ENCODE data around the gene SALL1.

SALL1 gene

DNA sequence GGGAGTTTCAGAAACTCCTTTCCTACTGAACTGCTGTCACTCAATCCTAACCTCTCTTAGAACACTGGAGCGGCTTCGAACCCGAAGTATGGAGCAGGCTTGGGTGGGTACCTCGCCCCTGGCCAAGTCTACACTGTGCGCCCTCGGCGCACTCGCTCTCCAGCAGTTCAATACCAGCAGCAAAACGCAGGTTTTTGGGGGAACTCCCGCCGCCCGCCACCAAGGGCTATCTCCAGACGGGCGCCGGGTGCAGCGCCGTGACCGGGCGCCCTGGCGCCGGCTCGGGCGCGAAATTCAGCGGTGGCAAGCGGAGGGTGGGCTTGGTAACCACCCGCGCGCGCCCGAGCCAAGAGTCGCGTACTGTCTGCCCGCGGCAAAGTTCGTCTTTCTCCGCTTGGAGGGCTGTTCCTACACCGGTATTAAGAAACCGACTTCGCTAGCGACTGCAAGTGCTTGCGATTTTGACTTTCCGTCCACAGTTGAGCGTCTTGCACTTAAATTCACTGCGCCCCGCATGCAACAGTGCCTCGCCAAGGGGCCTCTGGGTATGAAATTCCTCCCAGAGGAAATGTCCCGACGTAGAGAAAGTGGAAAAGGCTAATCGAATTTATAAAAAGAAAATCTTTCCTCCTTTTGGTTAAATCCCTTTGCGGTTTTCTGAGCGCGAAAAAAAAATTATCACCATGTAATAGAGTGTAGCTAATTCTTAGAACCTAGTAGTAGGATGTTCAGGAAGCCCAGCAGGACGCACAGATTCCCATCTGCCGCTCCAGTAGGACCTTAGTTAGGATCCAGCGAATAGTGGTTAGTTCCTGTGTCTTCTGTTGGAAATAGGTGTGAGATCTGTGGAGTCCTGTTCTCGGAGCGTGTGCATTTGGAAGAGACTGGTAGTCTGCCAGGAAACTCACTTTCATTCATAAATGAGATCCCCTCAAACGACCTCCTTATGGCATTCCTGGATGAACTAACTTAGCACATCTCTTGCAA is 5.0 kb upstream of the SALL1 start:
- no peak for DNase-seq

DNA sequence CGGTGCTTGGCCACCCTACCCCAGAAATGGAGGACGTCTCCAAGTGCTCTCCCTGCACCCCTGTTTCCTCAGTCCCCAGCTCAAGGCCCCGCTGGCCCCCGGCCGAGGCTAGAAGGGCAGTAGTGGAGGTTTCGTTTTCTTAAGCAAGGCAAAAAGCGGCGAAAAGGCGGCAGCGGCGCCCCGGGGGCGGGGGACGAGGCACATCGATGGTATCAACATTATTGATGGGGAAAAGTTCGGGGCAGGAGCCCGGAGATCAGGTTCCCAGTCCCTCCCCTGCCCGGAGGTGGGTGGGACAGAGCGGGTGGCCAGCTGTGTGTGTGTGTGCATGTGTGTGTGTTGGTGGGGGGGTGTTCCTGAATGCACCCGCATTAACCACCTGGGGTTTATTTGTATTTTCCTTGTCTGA is 4.1 kb upstream of the SALL1 start:
- DNase-seq = no peak

DNA sequence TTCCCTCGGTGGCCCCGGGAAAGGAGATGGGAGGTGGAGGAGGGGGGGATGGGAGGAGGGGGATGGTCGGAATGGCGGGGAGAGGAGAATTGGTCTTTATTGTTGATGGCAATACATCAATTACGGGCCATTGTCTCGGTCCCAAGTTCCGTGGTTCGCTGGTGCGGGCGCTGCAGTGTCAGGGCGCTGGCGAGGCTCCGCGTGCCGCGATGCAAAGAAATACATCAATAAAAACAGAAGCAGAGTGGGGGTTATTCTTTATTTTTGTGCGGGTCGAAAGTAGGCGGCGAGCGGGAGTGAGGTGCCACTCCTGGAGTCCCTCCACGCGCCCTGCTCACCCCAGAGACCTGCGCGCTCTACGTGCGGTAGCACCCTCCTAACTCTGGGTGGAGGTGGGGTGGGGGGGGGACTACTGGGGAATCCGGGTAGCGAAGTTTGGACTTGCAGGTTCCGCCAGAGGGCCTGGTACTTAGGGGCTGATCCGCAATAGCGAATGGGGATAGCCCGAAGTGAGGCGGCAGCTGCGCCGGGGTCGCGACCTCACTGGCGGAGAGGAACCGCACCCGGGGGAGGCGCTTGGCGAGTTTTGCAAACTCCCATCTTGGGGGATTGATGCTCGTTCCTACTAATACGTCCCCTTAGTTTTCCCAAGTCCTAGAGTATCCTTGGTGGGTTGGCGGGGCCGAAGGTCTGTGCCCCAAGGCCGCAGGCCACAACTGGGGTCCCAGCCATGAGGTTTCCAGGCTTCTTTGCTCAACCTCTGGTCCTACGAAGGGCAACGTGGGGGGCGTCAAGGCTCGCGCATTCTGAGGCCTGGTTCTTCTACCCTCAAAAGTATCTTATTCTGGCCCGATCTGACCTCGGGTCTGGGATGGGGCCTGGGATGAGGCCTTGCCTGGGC is 3.5 kb upstream of the SALL1 start:
- no peak for DNase-seq

DNA sequence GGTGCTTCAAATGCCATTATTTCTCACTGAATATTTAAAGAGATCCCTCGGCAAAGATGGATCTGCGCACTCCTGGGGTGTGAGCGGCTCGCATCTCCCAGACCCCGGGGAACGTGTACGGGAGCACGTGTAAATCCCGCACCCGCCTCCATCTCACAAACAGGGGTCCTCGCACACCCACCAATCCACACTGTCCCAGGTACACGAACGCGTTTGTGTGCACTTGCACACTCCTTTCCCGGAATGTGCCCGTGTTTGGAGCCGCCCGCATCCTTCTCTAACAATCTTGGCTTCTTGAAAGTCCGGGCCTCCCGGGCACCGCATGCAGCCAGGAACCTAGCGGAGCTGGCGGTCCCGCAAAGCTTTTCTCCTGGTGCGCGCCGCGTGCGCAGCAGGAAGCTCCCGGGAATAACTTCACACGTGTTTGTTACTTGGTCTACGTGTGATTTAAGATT is 2.5 kb upstream of the SALL1 start:
- no peak for DNase-seq

DNA sequence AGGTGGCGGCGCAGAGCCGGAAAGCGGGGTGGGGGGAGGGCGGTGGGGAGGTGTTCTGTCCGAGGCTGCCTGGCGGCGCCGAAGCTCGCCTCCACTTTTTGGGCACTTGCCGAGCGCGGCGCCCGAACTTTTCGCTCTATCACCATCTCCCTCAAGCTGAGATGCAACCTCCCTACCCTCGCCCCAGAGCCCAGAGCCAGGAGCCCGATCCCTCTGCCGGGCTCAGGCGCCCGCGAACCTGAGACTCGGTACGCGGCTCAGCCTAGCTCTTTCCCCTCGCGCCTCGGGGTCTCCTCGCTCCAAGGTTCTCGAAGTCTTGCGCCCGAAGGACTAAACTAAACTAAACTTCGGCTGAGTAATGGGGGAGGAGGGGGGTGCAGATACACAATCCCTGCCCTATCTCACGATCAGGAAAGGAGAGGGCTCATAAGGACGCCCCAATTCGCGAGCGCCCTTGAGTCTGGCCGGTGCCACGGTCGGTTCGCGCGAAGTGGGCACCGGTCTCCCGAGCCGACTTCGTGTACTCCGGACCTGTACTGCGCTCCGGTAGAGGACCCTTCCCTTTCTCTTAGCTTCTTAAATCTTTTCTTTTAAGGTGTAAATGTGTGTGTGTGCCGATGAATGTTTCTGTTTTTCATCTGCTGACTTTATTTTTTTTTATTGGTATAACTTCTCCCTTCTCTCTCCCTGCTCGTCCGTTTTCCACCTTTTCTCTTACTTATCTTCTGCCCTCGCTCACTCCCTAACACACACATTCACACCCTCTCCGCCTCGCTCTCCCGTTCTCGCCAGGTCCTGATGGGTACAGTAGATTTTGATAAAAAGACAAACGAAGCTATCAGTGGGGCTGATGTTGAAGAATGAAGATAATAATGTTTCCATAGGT is 1.9 kb upstream of the SALL1 start:
- no peak for DNase-seq

DNA sequence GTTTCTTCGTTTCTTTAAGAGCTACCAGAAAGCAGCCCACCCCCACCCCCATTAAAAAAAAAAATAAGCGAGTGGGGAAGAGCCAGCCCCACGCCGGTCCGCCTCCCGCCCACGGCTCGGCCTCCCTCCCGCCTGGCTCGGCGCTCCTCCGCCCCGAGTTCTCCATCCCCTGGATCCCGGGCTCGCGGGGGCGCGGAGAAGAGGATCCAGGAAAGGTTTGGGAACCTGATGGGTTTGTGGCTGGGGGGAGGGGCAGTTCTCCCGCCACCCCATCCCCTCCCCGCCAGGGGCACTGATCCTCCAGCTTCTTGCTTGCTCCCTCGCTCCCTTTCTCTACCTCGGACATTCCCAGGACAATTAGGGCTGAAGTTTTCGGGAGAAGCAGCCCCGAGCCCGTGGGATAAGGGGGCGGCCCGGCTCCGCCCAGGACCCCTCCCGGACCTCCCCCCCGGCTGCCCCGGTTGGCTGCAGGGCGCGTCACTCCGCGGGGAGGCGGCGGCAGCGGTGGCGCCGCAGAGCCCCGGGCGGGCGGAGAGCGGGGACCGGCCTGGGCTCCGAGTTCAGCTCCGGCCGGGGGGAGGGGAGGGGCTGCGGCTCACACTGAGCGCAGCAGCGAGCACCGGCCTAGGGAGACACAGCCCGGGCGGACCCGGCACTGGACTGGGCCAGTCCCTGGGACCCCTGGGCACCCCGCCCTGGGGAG is 1.0 kb upstream of the SALL1 start:
- DNase-seq = no peak

DNA sequence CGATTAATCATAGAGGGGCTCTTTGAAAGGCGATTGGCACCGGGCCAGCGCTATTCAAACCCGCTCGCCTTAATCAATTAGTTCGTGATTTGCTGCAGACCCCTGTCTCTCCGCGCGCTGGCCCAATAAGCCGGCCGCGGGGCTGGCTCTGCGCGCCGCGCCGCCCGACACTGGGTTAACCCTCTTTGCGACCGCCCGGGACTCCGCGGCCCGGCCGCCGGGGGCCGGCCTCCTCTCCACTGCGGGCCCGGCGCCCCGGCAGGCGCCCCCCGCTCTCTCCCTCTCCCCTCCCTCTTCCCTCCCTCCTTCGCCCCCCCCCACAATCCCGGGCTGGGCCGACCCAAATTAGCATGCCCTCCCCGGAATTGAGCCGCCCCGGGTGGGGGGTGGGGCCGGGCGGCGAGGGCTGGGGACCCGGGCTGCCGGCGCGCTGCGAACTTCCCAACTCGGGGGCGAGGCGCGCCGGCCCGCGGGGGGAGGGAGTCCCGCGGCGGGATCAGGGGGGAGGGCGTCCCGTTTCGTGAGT is 428 bp upstream of the SALL1 start:
- DNase-seq = no peak

DNA sequence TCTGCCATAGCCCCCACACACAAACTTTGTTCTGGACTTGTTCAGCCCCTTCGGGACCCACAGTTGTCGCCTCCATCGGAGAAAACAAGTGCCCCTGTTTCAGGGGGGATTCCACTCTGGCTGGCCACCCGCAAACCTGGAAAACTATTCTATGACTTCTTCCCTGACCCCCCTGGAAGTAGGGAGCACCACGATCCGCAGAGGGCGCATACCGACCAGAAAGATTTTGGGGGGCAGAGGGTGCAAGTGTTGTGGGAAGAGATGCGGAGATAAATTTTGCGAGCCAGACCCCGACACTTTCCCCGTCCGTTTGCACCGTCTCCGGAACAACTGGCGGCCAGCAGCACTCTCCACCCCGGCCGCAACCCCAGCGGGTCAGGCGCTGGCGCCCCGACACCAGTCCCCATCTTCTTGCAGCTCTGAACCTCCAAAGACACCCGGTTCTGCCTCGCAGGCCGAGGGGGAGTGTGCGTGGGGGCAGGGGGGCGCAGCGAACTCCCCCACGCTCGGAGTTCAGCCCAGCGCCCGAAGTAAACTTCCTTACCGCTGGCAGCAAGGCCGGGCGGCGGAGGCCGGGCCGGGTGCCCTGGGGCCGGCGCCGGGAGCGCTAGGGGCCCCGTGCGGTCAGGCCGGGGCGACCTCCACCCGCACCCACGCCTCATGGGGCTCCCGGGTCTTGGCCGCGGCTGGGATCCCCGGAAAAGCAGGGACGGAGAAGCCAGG is 744 bp downstream of the SALL1 start:
- DNase-seq = no peak

DNA sequence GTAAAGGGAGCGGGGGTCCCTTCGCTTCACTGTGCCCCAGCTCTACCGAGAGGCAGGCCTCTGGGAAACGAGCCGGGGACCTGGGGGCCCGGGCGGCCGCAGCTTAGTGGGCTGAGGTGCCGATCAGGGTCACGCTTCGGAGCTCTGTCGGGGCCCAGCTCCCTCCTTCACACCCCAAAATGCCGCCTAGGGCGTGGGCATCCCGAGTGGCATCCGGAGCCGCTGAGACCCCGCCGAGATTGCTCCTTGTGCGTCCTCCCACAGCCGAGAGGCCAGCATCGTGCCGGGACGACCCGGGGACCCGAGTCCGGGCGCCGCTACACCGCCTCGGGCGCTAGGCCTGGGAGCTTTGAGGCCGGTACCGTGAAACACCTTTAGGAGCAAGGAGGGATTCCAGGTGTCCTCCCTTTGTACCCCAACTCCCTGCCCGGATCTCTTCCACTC is 1.3 kb downstream of the SALL1 start:
- no peak for DNase-seq

DNA sequence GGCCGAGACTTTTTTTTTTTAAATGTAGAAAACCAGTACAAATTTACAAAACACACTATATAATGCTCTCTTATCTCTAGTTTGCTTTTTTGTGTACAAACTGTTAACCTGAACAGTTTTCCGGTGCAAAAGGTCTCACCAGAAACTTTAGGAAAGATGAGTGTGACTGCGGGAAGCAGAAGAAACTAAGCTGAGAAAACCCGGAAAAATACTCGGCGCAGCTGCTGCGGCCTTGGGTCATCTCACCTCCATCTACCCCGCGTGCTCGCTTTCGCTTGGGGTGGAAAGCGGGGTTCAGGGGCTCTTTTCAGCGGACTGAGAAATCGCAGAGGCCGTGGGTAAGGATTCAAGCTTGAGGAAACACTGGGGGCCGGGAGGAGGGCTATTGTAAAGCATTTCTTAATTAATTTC is 1.8 kb downstream of the SALL1 start:
- DNase-seq = no peak

DNA sequence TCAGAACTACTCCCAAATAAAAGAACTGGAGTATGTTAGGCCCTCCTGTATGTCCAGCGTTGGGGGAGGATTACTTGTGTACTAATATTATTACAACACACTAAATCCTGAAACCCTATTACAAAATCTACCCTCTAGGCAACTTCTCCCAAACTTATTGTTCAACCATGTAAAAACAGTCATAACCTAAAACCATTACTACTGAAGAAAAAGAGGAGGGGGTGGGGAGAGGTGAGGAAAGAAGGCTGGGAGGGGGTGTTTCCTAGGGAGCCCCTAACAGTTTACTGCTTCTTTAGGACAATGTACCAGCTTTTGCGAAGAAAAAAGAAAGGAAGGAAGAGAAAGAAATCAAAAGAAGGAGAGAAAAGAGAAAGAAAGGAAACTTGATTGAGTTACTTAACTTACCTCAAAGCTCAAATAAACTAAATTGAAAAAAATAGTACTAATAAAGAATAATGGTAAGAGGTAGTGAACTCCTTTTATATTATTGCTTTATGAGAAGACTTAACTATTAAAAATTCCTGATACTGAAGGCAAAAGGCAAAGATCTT is 2.3 kb downstream of the SALL1 start:
- no peak for DNase-seq

DNA sequence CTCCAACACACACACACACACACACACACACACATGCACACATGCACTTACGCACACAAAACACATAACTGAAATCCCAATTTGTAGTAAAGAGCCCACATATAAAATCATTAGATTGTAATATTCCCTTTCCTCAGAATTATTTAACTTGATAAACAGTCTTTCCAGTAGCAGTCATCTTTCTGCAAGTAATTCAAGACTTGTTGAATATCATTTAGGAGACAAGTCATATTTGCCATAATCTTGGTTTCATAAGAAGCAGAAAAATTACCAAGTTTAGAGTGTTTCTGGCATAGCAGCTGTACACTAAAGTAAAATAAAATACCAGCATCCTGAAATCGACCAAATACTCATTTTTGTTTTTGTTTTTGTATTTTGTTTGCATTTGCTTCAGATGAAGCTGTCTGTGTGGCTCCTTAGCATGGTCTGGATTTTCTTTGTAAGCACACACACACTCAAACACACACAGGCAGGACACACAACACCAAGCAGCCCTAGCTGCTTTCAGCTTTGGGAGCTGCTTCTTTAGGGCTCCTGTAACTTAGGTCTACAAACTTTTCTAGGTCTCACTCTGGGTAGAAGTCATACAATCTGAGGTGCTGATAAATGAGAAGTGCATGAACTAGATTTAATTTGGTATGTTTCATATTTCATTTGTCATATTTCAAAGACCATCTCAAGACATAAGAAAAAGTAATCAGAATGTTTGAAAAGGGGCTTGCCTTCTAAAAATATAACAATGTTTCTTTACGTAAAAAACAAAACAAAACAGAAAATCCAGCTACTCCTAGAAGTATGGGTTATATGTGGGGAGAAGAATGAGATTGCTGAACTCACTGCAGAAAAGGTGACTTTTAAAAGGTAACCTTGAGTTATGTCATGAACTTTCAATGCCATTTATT is 3.0 kb downstream of the SALL1 start:
- no peak for DNase-seq

DNA sequence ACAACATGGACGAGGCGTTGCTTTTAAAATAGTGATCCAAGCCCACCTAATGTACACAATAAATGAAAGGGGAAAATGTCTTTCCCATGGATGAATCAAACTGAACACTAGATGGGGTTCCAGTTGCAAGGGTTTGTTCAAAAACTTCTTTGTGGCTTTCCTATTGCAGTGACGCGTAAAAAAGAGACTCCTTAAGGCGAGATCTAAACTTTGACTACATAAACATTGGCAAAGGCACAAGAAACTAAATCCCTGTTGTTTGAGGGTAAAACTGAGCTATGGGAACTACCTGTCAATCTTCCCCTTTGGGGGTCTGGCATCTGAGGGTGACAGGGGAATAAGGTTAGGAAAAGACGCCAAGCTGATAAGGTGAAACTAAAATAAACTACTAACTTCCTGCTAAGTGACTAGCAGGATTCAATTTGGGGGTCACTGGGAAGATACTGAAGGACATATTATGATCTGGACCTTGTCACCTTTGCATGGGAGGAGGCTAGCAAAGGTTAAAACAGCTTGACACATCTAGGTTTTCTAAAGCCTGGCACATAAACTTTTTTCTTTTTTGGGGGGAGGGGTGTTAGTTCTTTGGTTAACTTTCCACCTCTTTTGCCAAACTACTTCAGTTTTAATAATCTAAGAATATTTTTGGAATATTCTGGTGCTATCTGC is 4.7 kb downstream of the SALL1 start:
- no peak for DNase-seq

DNA sequence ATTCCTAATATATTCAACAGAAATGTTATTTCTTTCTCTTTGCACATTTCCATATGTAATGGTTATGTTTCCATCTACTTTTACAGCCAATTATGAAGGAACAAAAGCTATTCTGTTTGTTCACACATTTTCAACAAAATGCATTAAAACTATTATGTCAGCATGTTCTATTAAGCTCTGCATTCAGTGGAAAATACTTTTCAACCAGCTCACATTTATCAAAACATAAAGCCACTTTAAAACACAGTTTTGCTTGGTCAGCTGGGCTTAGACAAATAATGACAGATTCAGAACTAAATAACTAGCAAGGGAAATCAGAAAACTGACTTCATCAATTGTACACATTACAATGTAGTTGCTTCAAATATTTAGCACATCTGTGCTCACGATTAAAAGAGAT is 6.9 kb downstream of the SALL1 start:
- DNase-seq = no peak

DNA sequence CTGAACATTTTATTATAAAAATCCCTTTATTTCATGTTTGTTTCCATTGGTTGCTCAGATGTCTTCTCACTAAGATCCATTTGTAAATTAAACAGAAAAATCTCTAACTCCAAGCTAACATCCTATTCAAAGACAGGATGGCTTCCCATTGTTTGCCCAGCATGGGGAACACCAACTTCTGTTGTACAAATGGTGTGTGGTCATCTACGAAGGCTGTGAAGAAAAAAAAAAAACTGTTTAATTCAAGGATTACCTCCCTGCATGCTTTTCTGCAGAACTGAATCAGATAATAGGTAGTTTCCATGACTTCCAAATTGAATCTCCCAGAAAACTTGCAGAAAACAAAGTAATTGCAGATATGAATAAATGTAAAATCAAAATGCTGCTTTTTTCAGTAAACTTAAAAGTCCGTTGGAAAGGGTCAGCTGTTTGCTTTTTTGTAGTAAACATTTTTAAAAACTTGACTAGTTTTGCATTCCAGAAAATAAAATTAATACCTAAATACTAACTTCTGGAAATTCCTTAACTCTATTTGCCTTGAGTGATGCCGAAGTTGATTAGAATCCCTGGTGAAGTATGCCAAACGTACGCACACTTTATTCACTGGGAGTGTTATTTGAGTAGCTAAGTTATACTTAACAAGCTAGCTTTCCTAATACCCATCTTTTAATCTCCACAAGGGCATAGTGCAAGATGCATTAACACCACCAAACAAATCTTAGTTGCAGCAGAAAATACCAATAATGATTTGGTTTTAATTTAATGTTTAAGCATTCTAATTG is 7.7 kb downstream of the SALL1 start:
- DNase-seq = no peak

DNA sequence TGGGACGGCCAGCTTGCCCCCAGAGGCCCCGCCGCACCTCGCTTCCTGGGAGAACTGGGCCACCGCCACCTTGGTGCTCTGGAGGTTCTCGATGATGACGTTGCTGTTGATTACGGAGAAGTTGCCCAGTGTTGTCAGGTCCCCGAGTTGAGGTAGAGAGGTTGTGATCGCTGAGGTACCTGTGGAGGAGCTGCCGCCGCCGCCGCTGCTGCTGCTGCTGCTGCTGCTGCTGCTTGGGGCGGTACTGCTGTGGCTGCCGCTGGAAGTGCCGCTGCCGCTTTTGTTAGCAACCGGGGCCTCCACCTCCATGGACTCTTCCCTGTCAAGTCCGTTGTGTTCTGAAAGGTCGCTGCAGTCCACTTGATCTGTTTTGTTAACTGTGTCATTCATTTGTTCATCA is 9.5 kb downstream of the SALL1 start:
- no peak for DNase-seq

DNA sequence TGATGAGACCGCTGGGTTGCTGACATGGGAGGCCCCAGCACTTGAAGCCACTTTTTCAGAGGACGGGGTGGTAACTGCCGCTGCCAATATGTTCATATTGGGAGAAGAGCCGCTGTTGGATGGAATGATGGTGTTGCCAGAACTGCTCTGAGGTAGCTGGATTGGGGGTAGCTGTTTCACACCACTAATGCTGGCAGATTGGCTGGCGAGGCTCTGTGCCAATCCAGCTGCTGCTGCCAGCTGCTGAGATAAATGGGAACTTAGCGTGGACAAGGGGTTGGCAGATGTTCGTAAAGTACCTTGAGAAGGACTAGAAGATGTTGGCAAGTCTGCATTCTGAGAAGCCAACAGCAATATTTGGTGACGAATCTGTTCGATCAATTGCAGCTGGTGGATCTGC is 10.0 kb downstream of the SALL1 start:
- DNase-seq = no peak

DNA sequence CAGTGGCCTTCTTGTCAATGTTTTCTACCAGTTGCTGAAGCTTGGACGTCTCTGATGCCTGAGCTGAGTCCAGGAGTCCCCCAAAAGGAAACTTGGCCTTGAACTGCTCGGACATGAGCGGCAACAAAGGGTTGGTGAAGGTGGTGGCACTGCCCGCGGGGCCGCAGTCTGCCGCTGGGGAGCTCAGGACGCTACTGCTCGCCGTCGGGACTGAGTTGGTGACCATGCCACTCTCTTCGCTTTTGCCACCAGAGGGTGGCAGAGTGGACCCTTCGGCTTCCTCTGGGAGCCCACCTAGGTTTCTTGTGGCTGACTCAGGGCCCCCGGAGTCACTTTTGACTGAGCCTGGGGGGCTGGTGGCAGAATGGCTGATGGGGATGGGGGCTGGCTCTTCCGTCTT is 11.0 kb downstream of the SALL1 start:
- DNase-seq = no peak

All from stimulated activated CD4-positive, alpha-beta T cell treated with anti-CD3 and anti-CD28 coated beads, Interleukin-2, amount 100 ng/mL, for 48 hours (primary cell).